Stimulated activated CD8-positive, alpha-beta memory T cell treated with anti-CD3 and anti-CD28 coated beads, Interleukin-15, amount 100 ng/mL, for 4 hours (primary cell): ENCODE results near the gene ADAMTSL3.

Source experiments
- DNase-seq, 2 donors: peaks; one replicate each; pipeline ENCODE4 v3.0.0-alpha.2; 2020; ENCODE audit warnings: low read depth in 2 of 2

ADAMTSL3 gene, protein sequence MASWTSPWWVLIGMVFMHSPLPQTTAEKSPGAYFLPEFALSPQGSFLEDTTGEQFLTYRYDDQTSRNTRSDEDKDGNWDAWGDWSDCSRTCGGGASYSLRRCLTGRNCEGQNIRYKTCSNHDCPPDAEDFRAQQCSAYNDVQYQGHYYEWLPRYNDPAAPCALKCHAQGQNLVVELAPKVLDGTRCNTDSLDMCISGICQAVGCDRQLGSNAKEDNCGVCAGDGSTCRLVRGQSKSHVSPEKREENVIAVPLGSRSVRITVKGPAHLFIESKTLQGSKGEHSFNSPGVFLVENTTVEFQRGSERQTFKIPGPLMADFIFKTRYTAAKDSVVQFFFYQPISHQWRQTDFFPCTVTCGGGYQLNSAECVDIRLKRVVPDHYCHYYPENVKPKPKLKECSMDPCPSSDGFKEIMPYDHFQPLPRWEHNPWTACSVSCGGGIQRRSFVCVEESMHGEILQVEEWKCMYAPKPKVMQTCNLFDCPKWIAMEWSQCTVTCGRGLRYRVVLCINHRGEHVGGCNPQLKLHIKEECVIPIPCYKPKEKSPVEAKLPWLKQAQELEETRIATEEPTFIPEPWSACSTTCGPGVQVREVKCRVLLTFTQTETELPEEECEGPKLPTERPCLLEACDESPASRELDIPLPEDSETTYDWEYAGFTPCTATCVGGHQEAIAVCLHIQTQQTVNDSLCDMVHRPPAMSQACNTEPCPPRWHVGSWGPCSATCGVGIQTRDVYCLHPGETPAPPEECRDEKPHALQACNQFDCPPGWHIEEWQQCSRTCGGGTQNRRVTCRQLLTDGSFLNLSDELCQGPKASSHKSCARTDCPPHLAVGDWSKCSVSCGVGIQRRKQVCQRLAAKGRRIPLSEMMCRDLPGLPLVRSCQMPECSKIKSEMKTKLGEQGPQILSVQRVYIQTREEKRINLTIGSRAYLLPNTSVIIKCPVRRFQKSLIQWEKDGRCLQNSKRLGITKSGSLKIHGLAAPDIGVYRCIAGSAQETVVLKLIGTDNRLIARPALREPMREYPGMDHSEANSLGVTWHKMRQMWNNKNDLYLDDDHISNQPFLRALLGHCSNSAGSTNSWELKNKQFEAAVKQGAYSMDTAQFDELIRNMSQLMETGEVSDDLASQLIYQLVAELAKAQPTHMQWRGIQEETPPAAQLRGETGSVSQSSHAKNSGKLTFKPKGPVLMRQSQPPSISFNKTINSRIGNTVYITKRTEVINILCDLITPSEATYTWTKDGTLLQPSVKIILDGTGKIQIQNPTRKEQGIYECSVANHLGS (N-terminal part only)

DNA sequence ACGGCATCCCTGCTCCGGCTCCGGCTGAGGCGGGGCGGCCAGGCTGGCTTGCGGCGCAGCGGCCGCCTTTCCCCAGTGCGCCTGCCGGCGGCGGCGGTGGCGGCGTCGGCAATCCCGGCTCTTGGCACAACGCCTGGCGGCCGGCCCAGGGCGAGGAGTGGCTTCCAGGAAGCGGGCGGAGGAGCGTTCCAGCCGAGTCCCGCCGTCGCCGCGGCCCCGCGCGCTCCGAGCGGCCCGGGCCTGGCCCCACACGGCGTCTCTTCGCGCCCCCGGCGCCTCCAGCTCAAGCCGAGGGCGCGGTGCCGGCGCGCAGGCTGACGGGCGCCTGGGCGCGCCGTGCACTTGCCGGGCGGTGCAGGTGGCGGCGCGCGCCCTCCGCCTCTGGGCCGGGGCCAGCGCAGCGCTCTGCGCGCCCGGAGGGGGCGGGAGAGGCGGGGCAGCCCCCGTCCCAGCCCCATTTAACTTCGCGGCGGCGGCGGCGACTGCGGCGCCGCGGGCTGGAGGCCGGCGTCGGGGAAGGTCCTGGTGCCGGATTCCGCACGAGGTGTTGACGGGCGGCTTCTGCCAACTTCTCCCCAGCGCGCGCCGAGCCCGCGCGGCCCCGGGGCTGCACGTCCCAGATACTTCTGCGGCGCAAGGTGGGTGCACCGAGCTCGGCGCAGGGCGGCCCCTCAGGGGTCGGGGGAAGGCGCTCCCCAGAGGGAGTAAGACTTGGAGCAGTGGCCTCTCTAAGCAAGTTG is at the start of gene ADAMTSL3:
TSS of gene ADAMTSL3 (plus strand) at position 485 of the 740 bp plus-strand sequence. CDS start 1,639 bp downstream, outside the sequence.
- no peak for DNase-seq

DNA sequence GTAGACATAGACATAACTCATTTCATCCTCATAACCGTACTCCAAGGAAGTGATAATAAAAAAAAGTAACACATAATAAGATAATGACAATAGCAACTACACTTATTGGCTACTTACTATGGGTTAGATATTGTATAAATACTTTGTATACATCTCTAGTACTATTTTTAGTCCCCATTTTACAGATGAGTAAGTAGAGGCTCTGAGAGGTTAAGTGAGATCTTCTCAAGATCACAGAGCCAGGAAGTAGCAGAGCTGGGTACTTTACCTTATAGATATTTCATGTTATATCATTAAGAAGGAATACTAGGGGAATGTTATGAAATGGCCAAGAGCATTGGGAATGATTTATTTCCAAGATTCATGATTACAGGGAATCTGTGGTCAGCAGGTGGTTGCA is 49.4 kb upstream of the ADAMTSL3 start:
- DNase-seq = no peak

DNA sequence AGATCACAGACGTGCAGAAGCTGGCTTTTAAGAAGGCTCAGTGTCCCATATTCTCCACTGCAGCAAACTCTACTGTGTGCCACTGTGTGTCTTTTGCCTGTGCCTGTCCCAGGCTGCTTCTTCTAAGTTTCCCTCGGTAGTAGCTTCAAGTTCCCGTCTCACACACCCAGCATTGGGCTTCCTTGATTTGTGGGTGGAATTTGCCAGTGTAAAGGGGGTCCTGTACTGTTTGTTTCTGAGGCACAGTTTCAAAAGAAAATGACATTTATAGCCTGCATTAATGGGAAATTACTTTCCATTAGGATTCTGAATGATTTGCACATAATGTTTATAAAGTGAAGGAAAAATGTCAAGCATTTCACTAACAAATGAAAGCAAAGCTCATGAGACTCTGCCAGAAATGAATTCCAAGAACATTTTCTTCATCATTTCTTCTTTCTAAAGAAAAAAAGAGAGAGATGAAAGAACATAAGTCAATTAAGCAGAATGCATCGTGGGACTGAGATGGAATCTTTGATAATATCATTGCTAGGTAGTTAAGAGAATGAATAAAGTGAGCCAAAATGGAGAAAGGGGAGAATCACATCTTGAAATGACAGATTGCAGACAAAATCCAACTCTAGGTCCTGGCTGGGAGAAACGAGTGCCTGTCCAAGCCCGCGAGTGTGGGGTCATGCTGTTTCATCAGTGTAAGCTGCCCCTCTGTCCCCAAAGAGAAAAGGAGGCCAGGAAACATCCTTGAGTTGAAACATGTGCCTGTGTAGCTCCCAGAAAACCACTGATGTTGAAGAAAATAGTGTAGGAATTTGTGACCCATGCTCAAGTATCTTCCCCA is 48.6 kb upstream of the ADAMTSL3 start:
- no peak for DNase-seq

DNA sequence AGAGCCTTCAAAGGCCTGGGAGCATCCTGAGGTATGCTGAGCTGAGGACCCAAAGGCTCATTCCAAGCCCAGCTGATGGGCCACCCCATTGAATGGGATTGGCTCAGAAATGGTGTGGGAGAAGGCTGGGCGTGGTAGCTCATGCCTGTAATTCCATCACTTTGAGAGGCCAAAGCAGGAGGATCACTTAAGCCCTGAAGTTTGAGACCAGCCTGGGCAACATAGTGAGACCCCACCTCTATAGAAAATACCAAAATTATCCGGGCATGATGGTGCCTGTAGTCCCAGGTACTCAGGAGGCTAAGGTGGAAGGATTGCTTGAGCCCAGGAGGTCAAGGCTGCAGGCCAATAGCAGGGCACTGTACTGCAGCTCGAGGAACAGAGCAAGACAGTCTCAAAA is 43.8 kb upstream of the ADAMTSL3 start:
- no peak for DNase-seq

DNA sequence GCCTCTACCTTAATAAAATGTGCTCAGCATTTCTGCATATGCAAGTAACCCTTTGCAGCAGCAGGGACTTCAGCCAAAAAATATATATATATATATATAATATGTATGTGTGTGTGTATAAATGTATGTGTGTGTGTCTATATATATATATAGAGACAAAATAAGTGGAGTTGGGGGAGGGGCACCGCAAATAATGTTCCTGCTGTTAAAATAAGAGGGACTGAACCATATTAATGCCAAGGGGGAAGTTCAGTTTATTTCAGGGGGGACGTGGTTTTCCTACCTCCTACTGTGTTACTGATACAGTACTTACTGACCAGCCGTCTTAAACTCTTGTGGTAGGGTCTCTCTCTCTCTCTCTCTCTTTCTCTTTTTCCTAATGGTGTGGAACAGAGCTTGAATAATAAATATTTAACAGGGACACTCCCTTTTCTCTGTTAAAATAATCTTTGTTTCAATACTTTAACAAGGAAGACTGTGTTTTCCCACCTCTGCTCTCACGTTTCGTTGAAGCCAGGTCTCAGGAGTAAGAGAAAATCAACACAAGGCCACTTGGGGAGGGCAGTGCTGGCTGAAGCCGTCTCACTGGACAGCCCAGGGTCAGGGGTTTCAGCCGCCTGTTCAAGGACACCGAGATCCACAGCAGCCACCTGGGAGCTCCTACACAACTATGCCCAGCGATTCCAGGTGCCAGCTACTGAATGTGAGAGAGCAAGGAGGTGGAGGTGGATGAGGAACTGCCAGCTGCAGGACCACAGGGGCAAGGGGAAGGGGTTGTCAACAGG is 42.8 kb upstream of the ADAMTSL3 start:
- DNase-seq = no peak

DNA sequence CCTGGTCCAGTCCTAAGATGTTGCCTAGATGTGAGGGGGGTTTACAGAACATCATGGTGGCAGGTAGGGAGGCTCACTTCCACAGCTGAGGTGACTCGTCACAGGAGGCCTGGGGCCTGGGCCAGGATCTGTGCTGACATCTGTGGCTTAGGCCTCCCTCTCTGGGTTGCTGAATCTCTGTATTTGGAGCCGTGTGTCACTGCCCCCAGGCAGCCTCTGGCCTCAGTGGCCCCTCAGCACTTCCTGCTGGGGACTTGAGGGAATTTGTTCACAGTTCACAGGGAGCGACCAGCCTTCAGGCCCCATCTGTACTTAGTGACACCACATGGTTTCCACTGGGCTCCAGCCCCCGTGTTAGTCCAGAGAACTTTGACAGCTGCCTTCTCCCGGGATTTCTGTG is 41.7 kb upstream of the ADAMTSL3 start:
- no peak for DNase-seq

DNA sequence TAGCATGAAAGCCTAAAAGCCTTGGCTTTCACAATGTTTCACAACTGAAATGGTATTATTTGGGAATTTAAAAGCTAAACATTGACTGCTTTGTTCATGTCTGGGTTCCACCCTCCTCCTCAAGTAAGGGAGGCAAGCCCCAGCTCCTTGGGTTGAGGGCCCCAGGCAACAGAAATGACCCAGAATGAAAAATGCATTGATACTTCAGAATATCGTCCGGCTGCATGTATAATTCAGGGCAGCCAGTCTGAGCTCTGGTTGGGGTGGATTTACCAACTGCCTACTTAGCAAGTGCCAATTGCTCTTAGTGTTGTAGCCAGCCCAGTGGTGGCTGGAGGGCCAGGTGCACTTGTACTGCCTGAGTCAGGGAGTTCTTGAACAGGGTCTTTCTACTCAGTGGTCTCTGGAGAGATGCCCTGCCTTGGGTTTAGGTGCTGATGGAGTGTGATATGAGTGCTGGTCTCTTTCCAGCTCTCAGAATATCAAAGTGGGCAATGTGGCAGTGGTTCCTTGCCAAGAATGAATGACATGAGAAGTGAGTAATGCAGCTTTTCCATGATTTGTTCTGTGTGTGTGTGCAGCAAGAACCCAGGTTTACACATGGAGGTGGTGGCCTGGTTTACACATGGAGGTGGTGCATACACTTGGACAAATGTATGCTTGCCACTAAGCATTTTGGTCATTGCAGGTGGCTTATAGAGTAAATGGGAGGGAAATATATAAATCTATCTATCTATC is 40.9 kb upstream of the ADAMTSL3 start:
- no peak for DNase-seq

DNA sequence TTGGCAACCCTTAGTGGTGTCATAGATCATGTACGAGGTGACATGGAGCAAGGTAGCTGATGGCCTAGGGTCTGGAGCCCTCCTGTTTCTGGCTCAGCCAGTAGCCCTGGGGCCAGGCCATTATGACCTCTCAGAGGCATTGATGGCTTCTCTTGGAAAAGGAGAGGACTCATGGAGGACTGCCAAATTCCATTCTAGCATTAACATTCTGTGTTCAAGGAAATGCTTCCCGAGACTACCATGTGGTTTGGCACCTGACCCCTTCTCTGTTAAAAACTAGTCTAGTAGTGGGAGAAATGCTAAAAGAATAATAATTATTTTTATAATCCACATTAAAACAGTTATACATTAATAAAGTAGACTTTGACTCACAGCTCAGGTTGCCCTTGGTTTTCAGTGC is 40.2 kb upstream of the ADAMTSL3 start:
- no peak for DNase-seq

DNA sequence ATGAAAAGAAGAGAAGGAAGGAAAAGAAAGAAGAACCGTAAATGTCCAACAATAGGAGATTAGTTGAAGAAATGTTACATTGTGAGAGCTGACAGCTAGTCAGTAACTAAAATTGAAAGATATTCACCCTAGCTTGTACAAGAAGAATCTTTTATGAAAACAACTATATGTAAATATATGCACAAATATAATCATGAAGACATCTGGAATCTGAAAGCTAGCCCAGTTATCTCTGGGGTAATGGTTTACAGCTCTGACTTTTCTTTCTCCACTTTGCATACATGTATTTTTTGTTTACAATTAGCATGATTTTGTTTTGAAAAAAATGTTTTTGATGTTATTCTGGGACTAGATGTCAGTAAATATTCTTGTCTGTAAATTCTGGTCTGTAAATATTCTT is 37.1 kb upstream of the ADAMTSL3 start:
- DNase-seq = no peak

DNA sequence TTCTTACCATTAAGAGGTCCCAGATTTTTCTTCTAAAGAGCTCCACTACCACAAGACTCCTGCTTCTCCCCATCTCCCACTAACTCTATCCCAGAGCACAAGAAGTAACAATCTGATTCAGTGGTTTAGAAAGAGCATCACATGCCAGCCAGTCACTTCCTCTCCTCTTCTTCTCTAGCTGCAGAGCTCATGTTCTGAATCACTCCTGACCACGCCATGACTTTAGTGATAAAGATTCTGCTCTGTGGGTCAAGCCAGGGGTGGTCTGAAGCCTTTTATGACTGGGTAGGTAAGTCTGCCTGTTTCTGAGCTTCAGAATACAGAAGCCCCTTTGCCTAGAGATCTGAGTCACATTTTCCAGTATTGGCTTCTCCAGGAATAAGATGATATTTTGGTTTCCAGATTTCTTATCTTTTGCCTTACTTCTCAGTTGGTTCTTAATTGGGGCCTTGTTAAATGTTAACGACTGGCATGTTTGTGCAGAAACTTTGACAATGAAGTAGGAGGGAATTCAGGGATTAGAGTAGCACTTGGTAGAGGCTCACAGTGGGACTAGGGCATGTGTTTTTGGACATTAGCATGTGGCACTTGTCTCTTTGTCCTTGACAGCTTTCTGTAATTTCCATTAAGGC is 27.6 kb upstream of the ADAMTSL3 start:
- no peak for DNase-seq

DNA sequence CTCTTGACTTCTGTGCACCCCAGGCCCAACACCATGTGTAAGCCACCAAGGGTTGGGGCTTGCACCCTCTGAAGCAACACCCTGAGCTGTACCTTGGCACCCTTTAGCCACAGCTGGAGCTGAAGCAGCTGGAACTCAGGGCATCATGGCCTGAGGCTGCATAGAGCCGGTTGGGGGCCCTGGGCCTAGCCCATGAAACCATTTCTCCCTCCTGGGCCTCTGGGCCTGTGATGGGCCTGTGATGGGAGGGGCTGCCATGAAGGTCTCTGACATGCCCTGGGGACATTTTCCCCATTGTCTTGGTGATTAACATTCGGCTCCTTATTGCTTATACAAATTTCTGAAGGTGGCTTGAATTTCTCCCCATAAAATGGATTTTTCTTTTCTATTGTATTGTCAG is 22.4 kb upstream of the ADAMTSL3 start:
- no peak for DNase-seq

DNA sequence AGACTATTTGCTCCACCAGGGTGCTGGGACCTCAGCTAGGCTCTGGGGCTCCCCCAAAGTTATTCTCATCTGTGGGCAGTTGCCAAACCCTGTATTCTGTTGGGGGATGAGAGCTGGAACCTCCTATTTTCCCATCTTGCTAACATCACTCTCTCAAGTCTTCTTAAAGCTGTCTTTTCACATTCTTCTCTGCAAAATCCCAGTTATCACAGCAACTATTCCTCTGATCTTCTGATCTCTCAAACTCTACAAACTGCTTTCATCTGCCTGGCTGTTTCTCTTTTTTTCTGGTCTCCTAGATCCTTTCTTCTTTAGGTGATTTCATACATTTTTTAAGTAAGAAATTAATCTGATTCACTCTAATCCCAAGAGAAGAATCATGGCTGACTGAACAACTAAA is 10.7 kb upstream of the ADAMTSL3 start:
- no peak for DNase-seq

DNA sequence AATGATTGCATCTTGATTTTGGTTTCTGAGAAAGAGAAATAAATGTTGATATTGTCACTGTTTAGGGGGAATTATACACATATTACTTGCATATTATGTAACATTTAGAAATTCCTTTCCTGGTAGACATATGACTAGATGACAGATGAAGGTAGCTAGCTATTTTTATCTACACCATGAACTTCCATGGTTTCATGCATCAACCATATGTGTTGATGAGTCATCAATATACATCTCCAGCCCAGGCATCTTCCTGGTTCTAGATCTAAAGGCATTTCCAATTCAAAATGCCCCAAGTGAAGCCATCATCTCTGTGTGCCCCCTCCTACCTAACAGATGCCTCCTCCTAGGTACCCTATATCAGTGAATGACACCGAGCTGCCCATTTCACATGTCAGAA is 9.5 kb upstream of the ADAMTSL3 start:
- no peak for DNase-seq

DNA sequence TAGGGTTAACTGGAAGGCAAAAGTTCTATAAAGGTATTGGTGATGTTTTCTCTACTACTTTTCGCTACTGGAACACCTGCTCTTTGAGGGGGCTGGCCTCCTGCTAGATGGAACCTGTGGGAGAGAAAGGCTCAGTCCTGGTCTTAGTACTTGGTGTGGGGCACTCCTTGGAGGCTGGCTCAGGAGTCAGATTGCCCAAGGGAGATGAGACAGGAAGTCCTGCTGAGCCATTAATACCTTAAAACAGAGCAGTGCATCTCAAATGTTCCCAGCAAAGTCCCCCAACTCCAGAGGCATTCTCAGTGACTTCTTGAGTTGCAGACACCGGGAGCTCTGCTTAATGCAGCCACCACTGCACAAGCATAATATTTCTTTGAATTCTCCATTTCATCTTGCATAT is 3.1 kb upstream of the ADAMTSL3 start:
- no peak for DNase-seq

DNA sequence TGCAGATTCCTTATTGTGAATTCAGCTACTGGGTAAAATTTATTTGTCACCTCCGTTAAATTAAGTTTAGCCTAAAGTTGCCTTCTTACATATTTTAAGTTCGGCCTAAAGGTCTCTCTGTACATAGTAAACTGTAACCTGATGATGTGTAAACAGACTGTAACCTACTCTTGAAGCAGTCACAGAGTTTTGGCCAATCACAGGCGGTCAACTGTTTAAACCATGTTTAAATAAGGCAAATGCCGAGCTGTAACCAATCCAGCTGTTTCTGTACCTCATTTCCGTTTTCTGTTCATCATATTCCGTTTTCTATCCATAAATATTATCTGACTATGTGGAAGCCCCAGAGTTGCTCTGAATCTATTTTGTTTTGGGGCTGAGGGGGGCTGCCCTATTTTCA is 2.4 kb upstream of the ADAMTSL3 start:
- DNase-seq = no peak

DNA sequence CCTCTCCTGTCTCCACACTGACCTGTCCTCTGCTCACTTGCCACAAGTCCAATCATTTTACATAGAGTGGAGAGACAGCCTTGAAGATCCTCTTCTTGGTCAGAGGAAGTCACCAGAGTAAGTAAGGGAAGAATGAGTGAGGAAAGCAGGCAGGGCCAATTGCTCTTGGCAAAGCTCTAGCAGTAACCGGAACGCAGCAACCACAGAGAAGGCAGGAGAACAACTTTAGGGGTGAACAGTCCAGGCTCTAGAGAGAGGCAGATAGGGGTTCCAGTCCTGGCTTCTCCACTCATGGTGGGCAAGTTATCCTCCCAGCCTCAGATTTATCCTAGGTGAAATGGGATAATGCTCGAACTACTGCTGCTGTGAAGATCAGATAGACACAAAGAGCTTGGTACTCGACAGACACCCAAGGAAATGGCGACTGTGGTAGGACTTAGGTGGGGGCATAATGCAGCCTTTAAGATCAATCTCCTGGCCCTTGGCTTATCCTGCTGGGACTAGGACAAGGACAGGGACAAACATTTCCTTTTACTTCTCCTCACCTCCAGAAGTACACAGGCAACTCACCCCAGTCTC is 1.2 kb upstream of the ADAMTSL3 start:
- no peak for DNase-seq

DNA sequence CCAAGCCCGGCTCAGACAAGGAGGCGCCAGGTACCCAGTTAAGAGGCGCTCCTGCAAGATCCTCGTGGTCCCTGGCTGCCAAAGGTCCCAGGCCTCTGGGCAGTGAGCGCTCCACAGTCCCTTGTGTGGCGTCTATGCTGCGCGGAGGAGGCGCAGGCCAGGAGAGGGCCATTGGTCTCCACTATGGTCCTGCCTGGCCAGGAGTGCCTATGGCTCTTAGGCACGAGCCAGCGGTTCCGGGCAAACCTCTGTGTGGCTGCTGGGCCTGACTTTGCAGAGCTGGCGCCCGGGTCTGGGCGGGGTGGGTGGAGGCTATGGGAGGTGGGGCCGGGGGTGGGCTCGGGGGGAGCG is 660 bp upstream of the ADAMTSL3 start:
- DNase-seq = no peak
